Cerebellar nuclear complex (tissue), 1 donor: ENCODE measurements around the gene PTAFR.

Experiments used
- DNase-seq, 2 experiments: peaks; one replicate each; lab custom pipeline; 2025; lab: John Stamatoyannopoulos, UW

PTAFR gene, protein sequence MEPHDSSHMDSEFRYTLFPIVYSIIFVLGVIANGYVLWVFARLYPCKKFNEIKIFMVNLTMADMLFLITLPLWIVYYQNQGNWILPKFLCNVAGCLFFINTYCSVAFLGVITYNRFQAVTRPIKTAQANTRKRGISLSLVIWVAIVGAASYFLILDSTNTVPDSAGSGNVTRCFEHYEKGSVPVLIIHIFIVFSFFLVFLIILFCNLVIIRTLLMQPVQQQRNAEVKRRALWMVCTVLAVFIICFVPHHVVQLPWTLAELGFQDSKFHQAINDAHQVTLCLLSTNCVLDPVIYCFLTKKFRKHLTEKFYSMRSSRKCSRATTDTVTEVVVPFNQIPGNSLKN

GRCh38 chr1:28176492-28177470, at the start of gene PTAFR:
Gene PTAFR (minus strand): TSS chr1:28176690. CDS start chr1:28151021, 25,669 bp downstream.
- no peak for DNase-seq

DNA sequence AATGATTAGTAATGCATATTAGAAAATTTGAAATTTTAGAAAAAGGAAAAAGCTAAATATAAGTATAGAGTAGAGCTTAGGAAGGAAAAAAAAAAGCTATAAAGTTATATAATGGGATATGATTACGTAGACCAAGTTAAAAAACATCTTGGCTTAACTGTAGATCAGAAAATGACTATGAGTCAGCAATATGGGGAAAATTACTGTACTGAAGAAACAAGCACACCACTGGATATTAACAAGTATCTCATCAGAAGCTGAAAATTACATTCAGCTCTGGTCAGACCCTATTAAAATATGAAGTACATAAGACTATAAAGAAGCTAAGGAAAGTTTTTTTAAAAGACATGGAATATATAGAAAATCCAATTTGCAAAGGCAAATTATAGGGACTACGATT, 36.8 kb upstream of the PTAFR start:
- DNase-seq, result no peak

DNA sequence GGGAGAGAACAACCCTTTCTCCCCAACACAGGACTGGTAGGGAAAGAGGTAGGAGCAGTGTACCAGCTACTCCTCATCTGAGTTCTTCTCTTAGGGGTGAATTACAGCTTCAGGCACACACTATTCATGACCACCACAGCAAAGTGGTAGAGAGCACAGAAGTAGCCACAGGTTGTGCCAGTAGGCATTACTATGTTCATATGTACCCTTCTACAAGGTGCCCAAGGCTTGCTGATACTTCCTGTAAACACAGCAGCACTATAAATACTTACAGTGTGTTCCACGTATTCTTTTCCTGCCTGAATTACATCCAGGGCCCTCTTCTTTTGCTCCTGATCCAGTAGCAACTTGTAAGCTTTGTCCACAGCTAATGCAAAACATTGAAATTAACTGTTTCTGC, 33.2 kb upstream of the PTAFR start:
- no peak for DNase-seq

GRCh38 chr1:28208818-28209441, 32.4 kb upstream of the PTAFR start:
- DNase-seq, result no peak

- no peak for DNase-seq
Measured at GRCh38 chr1:28205243-28205642, 28.8 kb upstream of the PTAFR start.

DNA sequence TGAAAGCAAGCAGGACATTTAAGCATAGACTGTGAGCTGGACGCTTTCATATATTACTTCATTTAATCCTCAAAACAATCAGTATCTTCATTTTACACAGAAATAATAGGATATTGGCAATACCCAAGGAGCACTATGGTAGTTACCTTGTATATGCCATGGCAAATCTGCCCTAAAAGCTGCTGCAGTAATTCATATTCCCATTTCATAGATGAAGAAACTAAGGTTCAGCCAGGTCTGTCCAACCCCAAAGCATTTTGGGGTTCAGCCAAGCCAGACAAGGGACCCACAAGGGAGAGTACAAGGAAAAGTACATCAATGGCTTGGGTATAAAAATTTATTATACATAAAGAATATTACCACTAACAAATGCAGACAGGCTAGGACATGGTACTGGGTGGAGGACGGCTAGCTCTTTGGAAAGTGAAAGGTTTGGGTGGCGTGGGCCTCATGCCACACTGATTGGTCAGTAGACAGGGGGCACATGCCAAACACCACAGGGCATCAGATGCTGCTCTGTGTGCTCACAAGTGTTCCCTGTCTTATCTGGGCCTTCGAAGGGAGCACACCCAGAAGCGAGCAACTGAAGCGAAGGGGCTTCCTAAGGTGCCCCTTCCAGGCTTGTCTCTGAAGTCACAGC, 23.9 kb upstream of the PTAFR start:
- DNase-seq, result no peak

GRCh38 chr1:28199328-28200233, 23.1 kb upstream of the PTAFR start:
- no peak for DNase-seq

DNA sequence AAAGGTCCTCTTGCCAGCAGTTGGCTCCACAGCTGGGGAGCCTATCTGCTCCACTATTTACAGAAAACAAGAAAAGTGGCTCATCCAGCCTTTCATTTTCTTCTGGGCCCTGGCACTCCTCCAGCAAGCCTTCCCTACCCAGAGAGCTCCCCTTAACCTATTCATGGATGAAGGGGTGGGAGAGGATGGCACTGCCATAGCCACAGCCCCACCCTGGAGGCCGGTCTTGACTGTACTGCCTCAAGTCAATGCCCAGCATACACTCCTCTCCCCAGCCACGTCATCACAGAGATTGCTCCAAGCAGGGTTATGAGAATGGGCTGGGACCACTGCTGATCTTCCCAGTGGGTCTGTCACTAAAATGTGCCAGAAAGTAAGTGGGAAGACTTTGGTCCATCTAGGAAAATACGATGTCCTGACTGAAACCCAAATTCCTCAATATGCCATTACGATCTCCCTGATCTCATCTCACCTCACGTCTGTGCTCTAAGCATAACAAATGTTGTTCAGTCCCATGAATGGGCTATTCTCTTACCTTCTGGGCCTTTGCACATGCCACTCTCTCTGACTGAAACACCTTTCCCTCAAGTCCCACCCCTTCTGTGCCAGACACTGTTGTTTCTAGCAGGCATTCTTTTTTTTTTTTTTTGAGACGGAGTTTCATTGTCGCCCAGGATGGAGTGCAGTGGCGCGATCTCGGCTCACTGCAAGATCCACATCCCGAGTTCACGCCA, 21.4 kb upstream of the PTAFR start:
- no peak for DNase-seq

DNA sequence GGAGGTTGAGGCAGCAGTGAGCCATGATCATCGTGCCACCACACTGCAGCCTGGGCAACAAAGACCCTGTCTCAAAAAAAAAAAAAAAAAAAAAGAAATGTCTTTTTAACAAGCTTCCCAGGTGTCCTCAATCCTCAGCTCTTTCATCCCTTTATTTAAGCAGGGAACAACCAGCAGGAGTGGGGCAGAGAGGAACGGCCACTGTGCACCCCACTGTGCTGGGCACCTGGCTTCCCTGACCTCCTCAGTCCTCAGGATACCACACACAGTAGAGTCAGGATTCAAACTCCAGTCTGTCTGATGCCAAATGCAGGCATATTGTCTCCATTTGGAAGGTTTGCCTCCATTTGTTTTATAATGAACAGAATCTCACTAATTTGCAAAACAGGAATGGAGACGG, 19.8 kb upstream of the PTAFR start:
- DNase-seq, result no peak

DNA sequence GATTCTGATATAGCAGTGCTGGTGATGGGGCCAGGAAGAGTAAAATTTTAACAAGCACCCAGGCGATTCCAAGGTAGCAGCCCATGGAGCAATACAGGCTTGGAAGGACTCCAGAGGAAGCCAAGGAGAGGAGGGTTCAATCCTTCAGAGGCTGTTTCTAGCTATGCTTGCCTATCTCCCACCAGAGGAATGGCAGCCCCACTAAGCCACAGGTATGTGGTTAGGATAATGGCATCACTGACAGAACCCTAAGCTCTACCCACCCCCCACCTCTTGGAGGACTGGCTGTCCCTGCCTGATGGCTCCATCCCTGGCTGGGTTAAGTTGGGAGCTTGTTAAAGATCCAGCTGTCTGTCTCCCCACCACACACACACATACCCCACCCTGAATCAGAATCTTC, 19.3 kb upstream of the PTAFR start:
- DNase-seq, result no peak

DNA sequence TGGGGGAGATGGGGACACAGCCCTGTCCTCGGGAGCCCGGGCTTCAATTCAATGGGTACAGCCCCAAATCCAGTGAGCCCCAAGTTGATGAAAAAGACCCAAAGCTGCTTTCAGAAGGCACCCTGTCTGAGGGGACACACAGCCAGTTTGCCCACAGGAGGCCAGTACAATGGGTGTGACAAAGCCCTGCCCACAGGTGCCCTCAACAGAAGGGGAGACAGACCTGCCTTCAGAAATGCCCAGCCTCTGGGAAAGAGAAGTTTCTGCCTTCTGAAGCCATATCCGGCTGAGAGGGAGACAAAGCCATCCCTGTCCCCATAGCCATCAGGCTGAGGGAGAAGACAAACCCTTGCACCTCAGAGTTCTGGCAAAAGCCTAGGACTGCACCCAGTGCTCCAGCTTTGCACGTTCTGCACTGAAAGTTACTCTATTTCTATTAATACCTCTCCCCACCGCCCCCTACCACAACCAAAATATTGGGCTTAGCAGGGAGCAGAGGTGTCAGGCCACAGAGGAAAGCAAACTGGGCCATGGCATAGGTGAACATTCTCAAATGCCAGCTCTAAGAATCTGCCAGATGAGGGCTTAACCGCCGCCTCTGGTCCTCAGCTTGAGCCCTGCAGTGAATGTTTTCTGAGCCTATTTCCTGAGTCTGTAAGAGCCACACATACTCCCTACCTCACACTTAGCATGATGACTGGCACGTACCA, 18.0 kb upstream of the PTAFR start:
- DNase-seq, result no peak

DNA sequence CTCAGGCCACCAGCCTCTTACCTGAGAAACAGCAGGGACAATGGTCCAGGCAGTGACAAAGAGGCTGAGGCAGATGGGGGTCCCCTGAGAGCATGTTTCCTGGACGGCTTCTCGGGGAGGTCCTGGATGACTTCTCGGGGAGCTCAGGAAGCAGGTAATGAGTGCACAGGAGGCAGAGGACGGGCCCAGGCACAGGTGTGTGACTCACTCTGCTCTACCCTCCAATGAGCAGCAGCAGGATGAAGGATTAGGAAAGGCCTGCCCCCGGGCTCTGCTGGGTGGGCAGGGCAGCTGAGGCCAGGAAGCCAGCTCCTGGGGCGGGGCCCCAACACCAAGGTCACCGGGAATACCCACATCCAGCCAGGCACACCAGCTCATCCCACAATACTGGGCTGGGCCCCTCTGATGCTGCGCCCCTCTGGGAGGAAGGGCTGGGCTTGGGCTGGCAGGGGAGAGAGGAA, 17.2 kb upstream of the PTAFR start:
- DNase-seq, result no peak

DNA sequence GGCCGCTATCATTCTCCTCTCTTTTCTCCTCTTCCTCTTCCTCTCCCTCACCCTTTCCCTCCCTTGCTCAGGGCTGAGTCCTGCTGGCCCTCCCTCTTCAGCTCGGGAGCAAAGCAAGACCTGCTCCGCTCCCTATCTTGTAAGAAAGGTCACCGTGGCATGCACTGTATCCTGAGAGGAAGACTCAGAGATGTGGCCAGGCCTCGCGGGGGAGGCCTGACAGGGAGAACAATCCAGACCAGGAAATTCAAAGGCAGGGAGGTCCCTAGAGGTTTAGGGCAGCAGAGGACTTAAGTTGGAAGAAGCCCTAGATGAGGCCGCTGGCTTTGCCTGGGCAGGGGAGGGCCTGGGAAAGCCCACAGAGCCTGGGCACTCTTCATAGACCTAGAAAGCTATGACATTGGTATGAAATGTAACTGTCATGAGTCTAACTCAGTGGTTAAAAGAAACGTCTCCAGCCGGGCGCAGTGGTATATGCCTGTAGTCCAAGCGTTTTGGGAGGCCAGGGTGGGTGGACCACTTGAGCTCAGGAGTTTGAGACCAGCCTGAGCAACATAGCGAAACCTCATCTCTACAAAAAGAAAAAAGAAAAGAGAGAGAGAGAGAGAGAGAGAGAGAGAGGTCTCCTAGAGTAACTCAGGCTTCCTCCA, 14.6 kb upstream of the PTAFR start:
- DNase-seq, result no peak

DNA sequence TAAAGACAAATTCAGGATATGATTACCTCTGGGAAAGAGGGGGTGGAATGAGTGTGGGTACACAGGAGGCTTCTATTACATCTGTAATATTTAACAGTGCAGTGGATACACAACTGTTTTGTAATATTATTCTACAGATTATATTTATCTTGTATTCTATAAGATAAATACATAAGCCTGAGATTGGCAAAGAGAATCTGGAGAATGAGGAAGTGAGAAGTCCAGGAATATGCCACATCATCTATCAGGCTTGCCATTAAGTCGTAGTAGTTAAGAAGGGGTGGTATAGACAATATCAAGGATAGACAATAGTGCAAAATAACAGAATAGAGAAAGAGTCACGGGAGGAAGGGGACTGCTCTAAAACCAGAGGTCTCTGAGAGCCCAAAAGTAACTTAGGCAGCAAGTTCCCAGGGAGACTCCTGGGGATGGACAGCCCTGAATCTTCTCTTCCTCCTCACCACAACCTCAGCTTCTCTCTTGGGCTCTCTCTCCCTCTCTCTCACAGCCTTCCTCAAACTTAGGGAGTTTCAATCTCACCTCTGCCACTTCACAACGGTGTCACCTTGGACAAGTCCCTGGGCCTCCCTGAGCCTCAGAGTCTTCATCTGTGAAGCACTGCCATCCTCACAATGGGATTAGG, 14.0 kb upstream of the PTAFR start:
- DNase-seq, result no peak

GRCh38 chr1:28185071-28185470, 8.6 kb upstream of the PTAFR start:
- no peak for DNase-seq

DNA sequence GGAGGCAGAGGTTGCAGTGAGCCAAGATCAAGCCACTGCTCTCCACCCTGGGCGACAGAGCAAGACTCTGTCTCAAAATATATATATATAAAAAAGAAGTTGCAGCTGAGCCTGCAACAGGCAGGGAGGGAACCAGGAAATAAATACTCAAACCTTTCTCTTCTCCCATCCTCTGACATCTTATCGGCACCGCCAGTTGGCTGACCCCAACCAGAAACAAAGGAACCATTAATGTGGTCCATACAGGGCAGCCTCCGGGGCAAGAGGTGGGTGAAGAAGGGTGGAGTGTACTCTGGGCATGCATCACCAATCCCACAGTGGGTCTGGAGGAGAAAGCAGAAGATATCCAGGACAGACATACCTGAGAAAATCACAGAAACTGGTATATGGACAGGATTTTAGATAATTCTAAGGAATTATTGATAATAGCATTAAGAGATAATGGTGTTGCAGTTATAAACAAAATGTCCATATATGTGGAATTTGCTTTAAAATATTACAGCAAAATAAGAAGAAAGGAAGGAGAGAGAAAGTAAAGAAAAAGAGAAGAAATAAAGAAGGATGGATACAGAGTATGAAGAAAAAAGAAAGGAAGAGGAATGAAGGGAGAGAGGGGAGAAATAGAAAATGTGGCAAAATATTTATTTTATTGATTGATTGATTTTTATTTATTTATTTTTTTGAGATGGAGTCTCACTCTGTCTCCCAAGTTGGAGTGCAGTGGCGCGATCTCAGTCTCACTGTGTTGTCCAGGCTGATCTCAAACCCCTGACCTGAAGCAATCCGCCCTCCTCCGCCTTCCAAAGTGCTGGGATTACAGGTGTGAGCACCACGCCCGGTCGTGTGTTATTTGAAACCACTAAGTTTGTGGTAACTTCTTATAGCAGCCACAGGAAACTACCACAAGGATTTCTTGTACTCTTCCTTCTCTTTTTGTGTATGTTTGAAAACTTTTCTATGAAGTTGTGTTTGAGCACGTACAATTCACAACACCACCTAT, 4.1 kb upstream of the PTAFR start:
- DNase-seq, result no peak
